Measurements from ENCODE around the gene MSANTD2. TPM values are rescaled to one million over a fixed set of nuclear protein-coding genes. Genes with fewer than 3 reads are reported as not detected.

MSANTD2 gene
- polyA plus RNA-seq, 6 donors from 2014 or later: 2.5 to 8.1 (median 3.4) TPM; not detected in 1

DNA sequence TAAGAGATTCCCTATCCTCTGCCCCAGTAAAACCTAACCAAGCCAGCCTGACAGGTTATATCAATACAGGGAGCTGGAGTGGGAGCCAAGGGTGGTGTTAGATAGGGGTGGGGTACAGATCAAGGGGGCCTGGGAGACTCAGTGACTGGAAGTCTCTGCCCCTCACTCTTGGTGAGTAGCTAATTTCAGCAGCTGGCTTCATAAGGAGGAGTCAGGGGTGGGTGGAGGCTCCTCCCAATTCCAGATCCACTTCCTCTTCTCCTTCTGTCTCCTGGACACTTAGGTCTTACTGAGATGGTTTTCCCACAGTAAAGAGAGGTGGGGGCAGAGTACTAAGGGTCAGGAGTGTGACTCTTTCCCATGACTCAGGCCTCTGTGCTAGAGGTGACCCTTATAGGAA, 47.0 kb downstream of the MSANTD2 start:
- H3K36me3 Mint-ChIP-seq: peaks cover 0 to 6% of the 10 kb centered on the region in 2 donors
- peak overlapping the region in 2 of 6 donors; percentile 44 to 54 for H3K27ac Mint-ChIP-seq
- ATAC-seq (ENCODE audit: low read depth in 2 of 2): no peak
- no peak for DNase-seq
- H3K4me3 Mint-ChIP-seq: peak overlapping the region in 1 of 8 donors; percentile 54
- H3K27me3 Mint-ChIP-seq: peaks cover 0 to under 1% (median 0%) of the 10 kb centered on the region in 3 donors
- no peaks in the 10 kb centered on the region for H3K9me3 Mint-ChIP-seq
- peaks cover 36 to 52% (median 43%) of the 10 kb centered on the region in 3 donors for H3K4me1 Mint-ChIP-seq

DNA sequence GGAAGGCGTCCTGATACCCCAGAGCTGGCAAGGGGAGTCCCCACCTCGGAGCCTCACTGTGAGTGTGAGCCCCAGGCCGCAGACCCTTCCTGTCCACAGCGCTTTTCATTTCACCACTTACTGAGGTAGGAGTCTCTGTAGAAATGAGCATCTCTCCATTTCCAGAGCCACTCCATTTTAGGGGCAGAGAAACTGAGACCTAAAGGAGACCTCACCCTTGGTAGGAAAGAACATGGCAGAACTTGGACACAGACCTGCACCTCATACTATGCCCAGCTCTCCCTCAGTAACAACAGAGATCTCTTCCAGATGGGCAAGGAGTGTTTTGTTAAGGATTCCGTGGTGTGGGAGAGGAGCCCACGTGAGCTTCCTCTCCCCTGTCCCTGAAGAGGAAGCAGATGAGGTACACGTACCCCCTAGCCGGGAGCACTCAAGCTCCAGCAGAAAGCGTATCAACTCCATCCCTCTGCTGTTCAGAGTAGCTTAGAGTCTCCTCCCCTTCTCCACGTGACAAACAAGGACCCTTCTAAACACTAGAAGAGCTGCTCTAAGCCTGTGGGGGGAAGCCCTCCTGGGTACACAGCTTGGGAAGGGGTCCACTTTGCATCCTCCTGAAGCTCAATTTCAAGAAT, 47.6 kb downstream of the MSANTD2 start:
- Mint-ChIP-seq H3K4me3 (peak overlapping the region in 4 of 8 donors; percentile 29 to 56 (median 46)), H3K27me3 (no peaks in the 10 kb centered on the region), H3K27ac (peak overlapping the region in 2 of 6 donors; percentile 37 to 41), H3K36me3 (peaks cover 0 to 6% of the 10 kb centered on the region in 2 donors), H3K4me1 (peaks cover 33 to 52% (median 39%) of the 10 kb centered on the region in 3 donors), H3K9me3 (no peaks in the 10 kb centered on the region)
- DNase-seq: no peak
- peak in 1 of 2 donors; percentile 28 for ATAC-seq (ENCODE audit: low read depth in 2 of 2)

DNA sequence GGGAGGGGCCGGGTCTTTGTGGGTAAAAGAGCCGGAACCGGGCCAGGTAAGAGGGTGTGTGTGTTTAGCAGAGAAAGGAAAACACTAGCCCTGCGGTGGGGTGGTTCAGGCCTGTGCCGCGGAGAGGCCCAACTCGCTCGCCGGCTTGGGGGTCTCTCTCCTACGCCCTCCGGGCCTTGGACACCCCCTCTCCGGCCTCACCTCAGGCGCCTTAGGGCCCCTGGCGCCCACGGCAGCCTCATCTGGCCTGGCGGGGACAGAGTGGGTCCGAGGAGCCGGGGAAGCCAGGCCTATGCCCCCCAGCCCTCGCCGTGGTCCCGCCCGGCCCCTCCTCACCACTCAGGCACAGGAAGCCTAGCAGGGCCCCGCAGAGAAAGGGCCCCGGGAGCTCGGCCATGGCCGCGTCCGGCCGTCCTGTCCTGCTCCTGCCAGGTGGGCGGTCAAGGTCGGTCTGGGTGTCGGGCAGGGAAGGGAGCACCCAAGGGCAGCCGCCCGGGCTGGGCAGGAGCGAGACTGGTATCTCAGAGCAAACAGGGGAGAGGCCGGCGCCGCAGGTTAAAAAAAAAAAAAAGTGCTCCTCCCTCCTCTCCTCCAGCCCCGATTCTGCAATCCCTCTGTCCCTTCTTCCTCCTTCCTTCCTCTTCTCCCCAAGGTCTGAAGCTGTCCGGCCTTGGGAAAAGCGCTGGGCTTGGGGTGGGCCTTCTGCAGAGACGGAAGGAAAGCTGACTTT, 48.3 kb downstream of the MSANTD2 start, which contains the start of gene VSIG2:
Gene VSIG2, minus strand, starts transcription at position 515 of the 730 bp plus-strand sequence. Its CDS starts 118 bp downstream, at position 397.
- ATAC-seq (ENCODE audit: low read depth in 2 of 2) (no peak), DNase-seq (no peak)
- no peaks in the 10 kb centered on the region for H3K9me3 Mint-ChIP-seq
- H3K4me3 Mint-ChIP-seq: peak within 1 kb of the TSS in 4 of 8 donors; percentile 29 to 56 (median 46)
- H3K27ac Mint-ChIP-seq: peak within 1 kb of the TSS in 3 of 6 donors; percentile 14 to 66 (median 41)
- peaks cover 38 to 58% (median 46%) of the 10 kb centered on the region in 3 donors for H3K4me1 Mint-ChIP-seq
- no peaks in the 10 kb centered on the region for H3K27me3 Mint-ChIP-seq
- H3K36me3 Mint-ChIP-seq: peaks cover 0 to 6% of the 10 kb centered on the region in 2 donors

DNA sequence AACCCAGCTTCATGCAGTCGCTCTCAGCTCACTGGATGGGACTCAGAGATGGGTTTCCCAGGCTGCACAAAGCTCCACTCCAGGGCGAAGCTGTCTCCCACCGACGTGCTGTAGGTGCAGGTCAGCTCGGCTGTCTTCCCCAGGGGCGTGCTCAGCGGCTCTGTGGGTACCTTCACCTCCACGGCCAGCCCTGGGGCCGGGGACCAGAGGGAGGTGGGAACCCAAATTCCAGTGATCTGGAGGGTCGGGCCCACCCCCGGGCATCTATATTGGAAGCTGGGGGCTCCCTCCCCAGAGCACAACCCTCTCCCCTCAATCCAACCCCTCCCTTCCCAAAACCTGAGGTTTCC, 48.8 kb downstream of the MSANTD2 start:
- H3K27me3 Mint-ChIP-seq: no peaks in the 10 kb centered on the region
- ATAC-seq (ENCODE audit: low read depth in 2 of 2) (no peak), DNase-seq (no peak)
- peak overlapping the region in 1 of 8 donors; percentile 22 for H3K4me3 Mint-ChIP-seq
- no peak overlapping the region for H3K27ac Mint-ChIP-seq
- H3K36me3 Mint-ChIP-seq: peaks cover 0 to 6% of the 10 kb centered on the region in 2 donors
- no peaks in the 10 kb centered on the region for H3K9me3 Mint-ChIP-seq
- peaks cover 39 to 60% (median 51%) of the 10 kb centered on the region in 3 donors for H3K4me1 Mint-ChIP-seq

DNA sequence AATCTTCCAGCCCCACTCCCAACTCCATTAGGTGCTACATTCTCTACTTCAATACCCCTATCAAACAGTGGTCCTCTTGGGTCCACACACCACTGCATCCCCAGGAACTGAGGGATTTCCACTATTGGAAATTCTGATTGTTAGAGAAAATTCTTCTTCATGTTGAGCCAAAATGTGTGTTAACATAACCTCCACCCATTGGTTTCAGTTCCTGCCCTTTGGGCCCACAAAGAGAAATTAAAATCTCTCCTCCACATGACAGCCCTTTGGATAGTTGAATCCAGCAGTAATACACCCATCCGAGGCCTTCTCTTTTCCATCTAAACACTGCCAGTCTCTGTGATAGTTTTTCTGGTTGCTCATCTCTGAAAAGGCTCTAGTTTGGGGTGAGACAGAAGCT, 50.3 kb downstream of the MSANTD2 start:
- DNase-seq: no peak
- no peaks in the 10 kb centered on the region for H3K27me3 Mint-ChIP-seq
- no peak for ATAC-seq (ENCODE audit: low read depth in 2 of 2)
- peaks cover 0 to 6% of the 10 kb centered on the region in 2 donors for H3K36me3 Mint-ChIP-seq
- H3K9me3 Mint-ChIP-seq: no peaks in the 10 kb centered on the region
- H3K4me3 Mint-ChIP-seq: peak overlapping the region in 7 of 8 donors; percentile 16 to 84 (median 59)
- H3K27ac Mint-ChIP-seq: peak overlapping the region in 1 of 6 donors; percentile 54
- peaks cover 44 to 68% (median 59%) of the 10 kb centered on the region in 3 donors for H3K4me1 Mint-ChIP-seq

DNA sequence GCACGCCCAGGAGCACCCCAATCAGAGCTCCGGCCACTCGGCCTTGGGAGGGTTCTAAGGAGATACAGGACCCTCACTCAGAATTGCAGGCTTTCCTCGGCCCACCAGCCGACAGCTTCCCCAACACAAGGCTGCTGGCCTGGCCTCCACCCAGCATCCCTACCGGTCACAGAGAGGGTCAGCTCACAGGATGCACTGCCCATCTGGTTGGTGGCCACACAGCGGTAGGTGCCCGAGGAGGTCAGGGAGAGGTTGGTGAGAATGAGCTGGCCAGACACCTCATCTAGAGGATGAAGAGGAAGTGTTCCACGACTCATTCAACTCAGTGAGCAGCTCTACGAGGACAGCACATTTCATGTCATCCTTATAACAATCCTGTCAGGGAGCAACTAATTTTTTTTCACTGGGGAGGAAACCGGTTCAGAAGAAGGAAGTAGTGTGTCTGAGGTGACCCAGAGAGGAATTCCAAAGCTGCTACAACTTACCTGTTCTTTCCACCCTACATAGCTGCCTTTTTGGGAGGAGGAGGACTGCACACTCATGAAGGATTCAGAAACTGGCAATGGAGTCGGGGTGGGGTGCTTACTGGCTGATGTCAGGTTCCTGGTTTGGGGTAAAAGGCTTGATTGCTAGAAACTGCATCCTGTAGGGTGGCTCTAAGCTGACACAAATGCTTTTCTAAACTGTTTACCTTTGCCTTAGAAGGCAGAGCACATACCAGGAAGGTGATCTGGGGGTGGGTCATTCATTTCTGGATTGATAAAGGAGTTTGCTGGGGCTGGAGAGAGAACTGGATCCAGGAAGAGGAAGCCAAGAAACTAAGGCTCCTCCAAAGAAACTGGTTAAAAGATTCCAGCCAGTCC, 51.5 kb downstream of the MSANTD2 start:
- Mint-ChIP-seq H3K9me3 (no peaks in the 10 kb centered on the region), H3K27me3 (no peaks in the 10 kb centered on the region), H3K36me3 (no peaks in the 10 kb centered on the region), H3K4me3 (peak overlapping the region in 6 of 8 donors; percentile 35 to 89 (median 52)), H3K4me1 (peaks cover 41 to 63% (median 58%) of the 10 kb centered on the region in 3 donors), H3K27ac (peak overlapping the region in 4 of 6 donors; percentile 40 to 87 (median 79))
- DNase-seq (no peak), ATAC-seq (ENCODE audit: low read depth in 2 of 2) (no peak)

DNA sequence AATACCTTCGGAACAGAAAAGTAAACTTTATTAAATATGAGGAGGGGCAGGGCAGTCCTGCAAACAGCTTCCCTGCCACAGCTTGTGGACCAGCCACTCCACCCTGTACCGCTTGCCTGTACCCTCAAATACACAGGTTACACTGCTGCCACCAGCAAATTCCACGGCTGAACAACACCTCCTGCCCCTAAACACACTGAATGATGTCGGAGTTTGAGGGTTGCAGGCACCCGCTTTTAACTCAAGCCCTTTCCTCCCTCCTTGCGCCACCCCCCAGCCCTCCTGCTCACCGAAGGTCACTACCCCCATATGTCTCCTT, 52.1 kb downstream of the MSANTD2 start:
- DNase-seq (no peak), ATAC-seq (ENCODE audit: low read depth in 2 of 2) (no peak)
- Mint-ChIP-seq H3K9me3 (no peaks in the 10 kb centered on the region), H3K36me3 (no peaks in the 10 kb centered on the region), H3K4me1 (peaks cover 41 to 58% (median 57%) of the 10 kb centered on the region in 3 donors), H3K4me3 (peak overlapping the region in 5 of 8 donors; percentile 30 to 89 (median 57)), H3K27me3 (no peaks in the 10 kb centered on the region), H3K27ac (peak overlapping the region in 3 of 6 donors; percentile 40 to 85 (median 62))

DNA sequence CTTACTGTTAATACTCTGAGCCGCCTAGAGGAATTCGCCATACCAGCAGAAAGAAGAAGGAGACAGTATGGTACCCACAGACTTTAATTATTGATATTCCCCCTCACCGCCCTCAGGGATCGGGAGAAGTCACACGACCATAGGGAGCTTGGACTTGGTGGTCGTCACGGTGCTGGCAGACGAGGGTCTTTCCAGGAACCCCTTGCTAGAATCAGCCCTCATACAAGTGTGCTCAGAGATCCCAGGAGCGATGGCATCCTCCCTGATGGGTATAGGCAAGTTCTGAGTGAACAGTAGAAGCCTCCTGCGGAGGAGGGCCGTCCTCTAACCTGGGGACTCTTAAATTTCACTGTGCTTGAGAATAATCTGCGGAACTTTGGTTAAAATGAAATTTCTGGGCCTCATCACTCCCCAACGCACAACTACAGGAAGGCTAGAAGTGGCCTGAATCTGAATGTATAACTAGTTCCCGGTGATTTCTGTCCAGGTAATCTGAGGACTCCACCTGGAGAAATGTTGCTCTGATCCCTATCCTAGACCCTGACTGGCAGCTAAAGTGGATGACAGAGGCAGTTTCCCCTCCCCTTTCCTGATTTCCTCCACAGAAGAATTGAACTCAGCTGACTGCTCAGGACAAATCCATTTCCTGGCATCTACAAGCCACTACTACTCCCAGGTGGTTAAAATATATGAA, 52.7 kb downstream of the MSANTD2 start:
- H3K27ac Mint-ChIP-seq: peak overlapping the region in 2 of 6 donors; percentile 5 to 87
- no peaks in the 10 kb centered on the region for H3K36me3 Mint-ChIP-seq
- no peaks in the 10 kb centered on the region for H3K27me3 Mint-ChIP-seq
- H3K4me1 Mint-ChIP-seq: peaks cover 41 to 55% (median 52%) of the 10 kb centered on the region in 3 donors
- peak overlapping the region in 7 of 8 donors; percentile 89 to 100 (median 97) for H3K4me3 Mint-ChIP-seq
- DNase-seq (no peak), ATAC-seq (ENCODE audit: low read depth in 2 of 2) (no peak)
- H3K9me3 Mint-ChIP-seq: no peaks in the 10 kb centered on the region

DNA sequence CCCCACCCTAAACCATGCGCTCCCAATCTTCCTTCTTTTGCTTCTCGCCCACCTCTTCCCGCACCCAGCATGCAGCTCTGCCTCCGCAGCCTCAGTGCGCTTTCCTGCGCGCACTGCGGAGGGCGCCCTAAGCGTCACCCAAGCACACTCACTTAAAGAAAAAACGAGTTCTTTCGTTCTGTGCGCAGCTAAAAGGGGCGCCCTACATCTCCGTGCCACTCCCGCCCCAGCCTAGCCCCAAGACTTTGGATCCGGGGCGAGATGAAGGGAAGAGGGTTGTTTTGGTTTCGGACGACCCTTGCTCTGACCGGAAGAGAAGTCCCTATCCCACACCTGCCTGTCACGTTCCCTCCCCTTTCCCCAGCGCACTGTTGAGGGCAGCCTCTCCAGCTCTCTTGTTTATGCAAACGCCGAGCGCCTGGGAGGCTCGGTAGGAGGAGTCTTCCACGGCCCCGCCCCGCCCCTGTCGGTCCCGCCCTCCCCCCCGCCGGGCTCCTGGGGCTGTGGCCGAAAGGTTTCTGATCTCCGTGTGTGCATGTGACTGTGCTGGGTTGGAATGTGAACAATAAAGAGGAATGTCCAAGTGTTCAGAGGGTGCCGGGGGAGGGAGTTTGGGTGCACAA, 53.5 kb downstream of the MSANTD2 start:
- H3K27me3 Mint-ChIP-seq: peaks cover 0 to 3% (median 3%) of the 10 kb centered on the region in 3 donors
- ATAC-seq (ENCODE audit: low read depth in 2 of 2): peak; percentile 84 to 85
- no peaks in the 10 kb centered on the region for H3K36me3 Mint-ChIP-seq
- H3K27ac Mint-ChIP-seq: peak overlapping the region; percentile 87 to 98 (median 94)
- H3K4me3 Mint-ChIP-seq: peak overlapping the region; percentile 89 to 100 (median 98)
- no peaks in the 10 kb centered on the region for H3K9me3 Mint-ChIP-seq
- peak; percentile 80 for DNase-seq
- H3K4me1 Mint-ChIP-seq: peaks cover 41 to 56% (median 53%) of the 10 kb centered on the region in 3 donors

DNA sequence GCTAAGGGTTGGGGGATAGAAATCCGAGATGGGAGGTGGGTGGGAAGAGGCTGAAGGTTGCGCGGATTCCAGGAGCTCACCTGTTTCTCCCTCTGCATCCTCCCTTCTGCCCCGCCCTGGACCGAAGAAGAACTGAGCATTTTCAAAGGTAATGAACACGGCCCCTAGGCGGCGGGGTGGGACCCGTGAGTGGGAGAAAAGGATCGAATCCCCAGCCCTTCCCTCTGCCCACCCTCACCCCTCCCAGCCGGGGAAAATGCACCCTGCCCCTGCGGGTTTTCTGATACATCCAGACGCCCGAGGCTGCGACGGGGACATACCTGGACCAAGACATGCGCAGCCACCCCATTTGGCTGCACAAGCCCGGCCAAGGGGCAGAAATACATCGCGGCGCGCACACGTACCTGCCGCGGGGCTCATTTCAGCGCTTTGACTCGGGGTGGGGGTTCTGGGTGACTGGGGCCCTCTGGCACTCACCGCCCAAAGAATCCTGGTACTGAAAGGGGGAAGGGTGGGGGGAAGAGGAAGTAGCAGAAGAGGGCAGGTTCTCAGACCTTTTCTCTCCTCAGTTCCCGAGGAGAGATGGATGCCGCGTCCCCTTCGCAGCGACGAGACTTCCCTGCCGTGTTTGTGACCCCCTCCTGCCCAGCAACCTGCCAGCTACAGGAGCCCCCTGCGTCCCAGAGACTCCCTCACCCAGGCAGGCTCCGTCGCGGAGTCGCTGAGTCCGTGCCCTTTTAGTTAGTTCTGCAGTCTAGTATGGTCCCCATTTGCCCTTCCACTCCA, 54.2 kb downstream of the MSANTD2 start:
- H3K4me3 Mint-ChIP-seq: peak overlapping the region; percentile 89 to 100 (median 98)
- peak; percentile 54 for DNase-seq

DNA sequence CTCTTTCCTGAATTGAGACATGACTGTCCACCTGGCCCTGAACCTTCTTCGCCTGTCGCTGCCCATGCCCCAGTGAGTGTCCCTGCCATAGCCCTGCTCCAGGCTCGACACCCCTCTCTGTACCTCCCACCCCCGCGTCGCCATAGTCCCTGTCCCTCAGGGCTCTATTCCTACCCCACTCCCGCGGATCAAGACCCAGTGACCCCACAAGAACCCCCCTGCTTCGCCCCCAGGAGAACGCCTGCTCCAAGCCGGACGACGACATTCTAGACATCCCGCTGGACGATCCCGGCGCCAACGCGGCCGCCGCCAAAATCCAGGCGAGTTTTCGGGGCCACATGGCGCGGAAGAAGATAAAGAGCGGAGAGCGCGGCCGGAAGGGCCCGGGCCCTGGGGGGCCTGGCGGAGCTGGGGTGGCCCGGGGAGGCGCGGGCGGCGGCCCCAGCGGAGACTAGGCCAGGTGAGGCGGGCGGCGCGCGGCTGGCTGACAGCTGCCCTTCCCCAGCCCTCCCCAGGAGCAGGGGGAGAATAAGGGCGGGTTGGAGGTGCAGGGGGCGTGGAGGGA, 54.9 kb downstream of the MSANTD2 start:
- Mint-ChIP-seq H3K4me1 (peaks cover 46 to 60% (median 59%) of the 10 kb centered on the region in 3 donors), H3K27ac (peak overlapping the region in 2 of 6 donors; percentile 47 to 54), H3K4me3 (peak overlapping the region; percentile 70 to 99 (median 84)), H3K36me3 (no peaks in the 10 kb centered on the region), H3K27me3 (peaks cover 0 to 9% (median 7%) of the 10 kb centered on the region in 3 donors), H3K9me3 (no peaks in the 10 kb centered on the region)
- DNase-seq (no peak), ATAC-seq (ENCODE audit: low read depth in 2 of 2) (no peak)

More for the DNA sequence above, 54.2 kb downstream of the MSANTD2 start:
- no peaks in the 10 kb centered on the region for H3K36me3 Mint-ChIP-seq
- no peaks in the 10 kb centered on the region for H3K9me3 Mint-ChIP-seq
- H3K27ac Mint-ChIP-seq: peak overlapping the region; percentile 87 to 98 (median 94)
- peaks cover 0 to 9% (median 7%) of the 10 kb centered on the region in 3 donors for H3K27me3 Mint-ChIP-seq
- H3K4me1 Mint-ChIP-seq: peaks cover 43 to 61% (median 57%) of the 10 kb centered on the region in 3 donors
- peak; percentile 51 to 55 for ATAC-seq (ENCODE audit: low read depth in 2 of 2)
